Measurements from ENCODE around the gene HCAR3.
"Not testable (repeated sequence)": the region's sequence is repeated elsewhere in the genome, so short reads cannot be mapped to it uniquely, and the experiment has no call there.

HCAR3 gene

GRCh38 chr12:122716658-122717057 is at the start of gene HCAR3:
HCAR3 (minus strand) TSS chr12:122716811; CDS start chr12:122716737, 74 bp downstream.
- peak; percentile 88 to 98 (median 95) for DNase-seq

DNA sequence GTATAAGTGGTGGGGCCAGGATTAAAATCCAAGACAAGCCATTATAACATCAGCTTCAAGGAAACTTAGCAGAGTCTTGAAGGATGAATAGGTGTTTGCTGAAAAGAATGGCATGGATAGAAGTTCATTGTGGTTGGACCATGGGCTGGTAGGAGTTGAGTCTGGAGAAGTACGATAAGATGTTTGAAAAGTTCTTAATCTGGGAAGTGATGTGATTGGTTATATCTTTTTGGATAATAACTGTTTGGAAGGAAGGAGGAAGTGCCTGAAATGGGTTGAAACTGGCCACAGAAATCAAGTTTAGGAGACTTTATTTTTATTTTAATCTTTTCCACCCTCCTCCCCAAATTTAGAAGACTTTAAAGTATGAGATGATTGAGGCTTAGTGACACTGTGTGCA is 41.0 kb upstream of the HCAR3 start:
- DNase-seq, result no peak

DNA sequence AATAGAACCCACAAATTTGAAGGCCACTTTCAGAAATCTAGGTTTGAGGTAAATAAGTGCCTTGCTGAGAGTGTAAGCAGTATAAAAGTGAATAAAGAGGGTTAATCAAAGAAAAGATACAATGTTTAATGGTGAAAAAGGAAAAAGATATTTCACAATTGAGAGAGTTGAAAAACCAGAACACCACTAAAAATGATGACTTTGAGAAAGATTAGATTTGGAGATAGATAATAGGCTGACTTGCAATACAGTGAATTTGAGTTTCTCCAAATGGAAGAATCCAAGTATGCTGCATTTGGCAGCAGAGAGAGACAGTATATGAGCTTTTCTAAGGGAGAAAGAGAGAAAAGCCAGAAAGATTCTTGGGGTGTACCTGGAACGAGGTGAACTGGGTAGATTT is 38.2 kb upstream of the HCAR3 start:
- no peak for DNase-seq

DNA sequence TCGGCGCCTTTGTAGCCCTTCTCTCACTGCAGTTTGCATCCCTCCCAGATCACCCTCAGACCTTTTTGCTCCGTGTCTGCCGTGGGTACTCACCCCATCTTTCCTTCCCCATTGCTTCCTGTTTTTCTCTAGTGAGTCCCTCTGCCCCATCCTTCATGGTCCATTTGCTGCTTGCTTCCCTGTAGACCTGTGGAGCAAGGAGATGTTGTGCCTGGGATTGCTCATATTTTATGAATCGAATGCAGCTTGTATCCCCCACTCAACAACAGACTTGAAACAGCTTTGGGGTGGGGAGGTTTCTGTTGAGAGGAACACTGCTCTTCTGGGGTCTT is 36.7 kb upstream of the HCAR3 start:
- peak in 2 of 3 donors; percentile 22 to 27 for DNase-seq

DNA sequence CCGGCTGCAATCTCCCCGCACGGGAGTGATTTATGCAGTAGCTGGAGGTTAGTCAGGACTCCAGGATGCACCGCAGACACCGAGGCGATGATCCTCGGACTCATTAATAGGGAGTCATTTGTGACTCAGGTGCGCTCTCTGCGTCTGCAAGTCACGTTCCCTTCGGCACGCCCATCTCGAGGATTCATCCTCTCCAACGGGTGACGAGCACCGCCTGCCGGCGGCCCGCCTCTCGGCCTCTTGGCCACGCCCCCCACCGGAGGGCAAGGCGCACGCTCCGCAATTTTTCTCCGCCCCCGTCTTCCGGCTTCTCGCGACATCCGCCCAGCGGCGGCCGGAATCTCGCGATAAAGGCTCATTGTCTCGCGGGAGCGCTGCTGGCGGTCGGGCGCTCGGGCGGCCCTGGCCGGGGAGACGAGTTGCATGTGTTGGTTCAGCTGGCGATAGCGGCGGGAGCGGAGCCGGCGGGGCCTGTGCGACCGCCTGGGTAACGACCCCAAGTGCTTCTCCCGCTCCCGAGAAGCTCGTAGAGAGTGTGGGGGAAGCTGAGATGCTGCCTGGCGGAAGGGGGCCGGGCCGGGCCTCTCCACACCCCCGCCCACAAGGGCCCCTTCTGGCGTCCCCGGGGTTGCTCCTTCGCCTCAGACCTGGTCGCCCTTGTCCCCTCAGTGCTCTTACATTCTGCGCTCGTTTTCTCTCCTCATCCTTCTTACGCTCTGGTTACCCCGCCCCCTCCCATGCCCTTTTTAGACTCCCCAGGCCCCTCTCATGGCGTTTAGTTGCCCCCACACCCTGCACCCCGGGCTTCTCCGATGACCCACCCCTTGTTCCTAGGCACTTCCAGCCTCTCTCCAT is 36.1 kb upstream of the HCAR3 start, which contains the start of gene DENR:
DENR (plus strand) TSS at position 361 of the 855 bp plus-strand sequence. CDS start 878 bp downstream, outside the sequence.
- peak; percentile 99 to 100 (median 99) for DNase-seq

- DNase-seq, result not testable (repeated sequence)
These were observed 34.3 kb upstream of the HCAR3 start for GRCh38 chr12:122750781-122751515.

GRCh38 chr12:122749569-122750332 is 33.1 kb upstream of the HCAR3 start:
- no peak for DNase-seq

- DNase-seq, result peak; percentile 31 to 52 (median 51)
These were observed 30.9 kb upstream of the HCAR3 start for GRCh38 chr12:122747224-122748135.

GRCh38 chr12:122743895-122744525 is 27.4 kb upstream of the HCAR3 start:
- peak; percentile 79 to 81 (median 79) for DNase-seq

DNA sequence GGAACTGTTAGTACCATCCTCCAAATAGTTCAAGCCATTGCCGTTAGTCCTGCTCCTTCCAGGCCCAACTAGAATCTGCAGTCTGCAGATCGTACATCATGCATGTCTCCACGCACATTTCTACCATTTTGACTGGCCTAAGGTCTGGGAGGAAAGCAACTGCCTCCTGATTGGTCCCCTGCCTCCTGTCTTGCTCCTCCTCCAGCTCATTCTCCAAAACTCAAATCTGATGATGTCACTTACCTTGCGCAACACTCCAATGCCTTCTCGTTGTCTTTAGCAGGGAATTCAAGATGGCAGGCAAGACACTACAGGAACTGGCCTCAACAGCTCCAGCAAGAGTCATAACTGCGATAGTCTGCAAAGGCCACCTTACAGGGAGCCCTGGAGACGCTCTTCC is 23.7 kb upstream of the HCAR3 start:
- DNase-seq, result peak; percentile 32 to 45 (median 32)

DNA sequence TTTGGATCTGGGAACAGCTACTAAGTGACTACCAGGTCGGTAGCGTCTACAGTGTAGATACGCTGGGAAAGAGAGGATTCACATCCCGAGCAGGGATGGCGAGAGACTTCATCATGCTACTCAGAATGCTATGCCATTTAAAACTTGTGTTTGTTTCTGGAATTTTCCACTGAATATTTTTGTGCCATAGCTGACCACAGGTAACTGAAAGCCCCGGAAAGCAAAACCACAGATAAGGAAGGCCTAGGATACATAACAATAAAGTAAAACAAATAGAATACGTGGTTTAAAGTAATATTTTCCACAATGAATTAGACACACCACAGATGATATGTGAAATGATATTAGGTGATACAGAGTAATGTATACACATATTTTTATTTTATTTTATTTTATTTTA is 22.0 kb upstream of the HCAR3 start:
- DNase-seq, result no peak

- DNase-seq, result no peak
These were observed 16.0 kb upstream of the HCAR3 start for GRCh38 chr12:122732611-122733010.

DNA sequence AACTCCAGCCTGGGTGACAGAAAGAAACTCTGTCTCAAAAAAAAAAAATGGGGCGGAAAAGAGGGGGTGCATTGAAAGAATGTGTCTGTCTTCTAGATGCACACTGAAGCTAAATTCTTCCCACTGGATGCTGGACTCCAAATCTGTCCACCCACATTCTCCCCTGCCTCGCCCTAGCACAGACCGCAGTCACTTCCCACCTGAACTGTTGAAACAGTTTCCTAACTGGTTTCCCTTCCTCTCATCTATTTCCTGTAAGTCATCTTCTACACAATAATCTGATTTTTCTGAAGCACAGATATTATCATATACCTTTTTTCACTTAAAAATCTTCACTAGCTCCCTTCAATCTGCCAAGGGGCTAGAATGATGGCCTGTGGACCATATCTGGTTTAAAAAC is 15.6 kb upstream of the HCAR3 start:
- peak; percentile 33 to 58 (median 50) for DNase-seq

DNA sequence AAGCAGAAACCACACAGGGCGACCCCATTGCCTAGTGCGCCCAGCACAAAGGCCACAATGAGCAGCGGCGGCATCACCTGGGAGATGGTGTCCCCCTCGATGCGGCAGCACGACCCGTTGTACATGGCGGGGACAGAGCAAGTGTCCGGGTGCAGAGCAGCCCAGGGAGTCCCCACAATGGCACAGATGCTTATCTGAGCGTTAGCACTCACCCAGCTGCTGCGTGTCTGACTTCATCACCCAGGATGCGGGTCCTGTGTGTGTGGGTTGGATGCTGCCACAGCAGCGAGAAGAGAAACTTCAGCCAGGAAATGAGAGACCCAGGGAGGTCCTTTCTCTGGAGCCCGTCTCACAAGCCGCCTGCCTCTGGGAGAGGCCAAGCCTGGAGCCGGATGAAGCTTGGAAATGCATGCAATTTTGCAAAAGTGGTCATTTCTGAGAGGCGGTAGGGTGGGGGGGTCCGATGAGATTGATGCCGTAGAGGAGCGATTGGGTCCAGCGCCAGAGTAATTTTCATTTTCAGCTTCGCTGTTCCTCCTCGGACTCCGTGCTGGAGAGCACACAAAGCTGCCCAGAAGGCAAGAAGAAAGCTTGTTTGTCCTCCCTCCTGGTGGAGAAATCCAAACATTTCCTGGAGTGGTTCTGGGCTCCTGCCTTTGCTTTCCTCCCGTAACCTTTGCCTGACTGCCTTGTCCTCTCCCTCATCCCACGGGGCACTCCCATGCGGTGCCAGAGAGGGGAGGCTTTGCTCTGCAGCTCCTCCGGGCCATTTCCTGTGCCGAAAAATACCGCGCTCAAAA is 13.8 kb upstream of the HCAR3 start, which contains the start of gene HCAR1:
HCAR1 (minus strand) TSS at position 630 of the 800 bp plus-strand sequence; CDS start at position 125, 505 bp downstream.
- DNase-seq, result no peak

GRCh38 chr12:122729583-122730214 is 13.1 kb upstream of the HCAR3 start:
- no peak for DNase-seq

- peak; percentile 57 to 74 (median 61) for DNase-seq
These were observed 9.5 kb upstream of the HCAR3 start for GRCh38 chr12:122726080-122726558.

DNA sequence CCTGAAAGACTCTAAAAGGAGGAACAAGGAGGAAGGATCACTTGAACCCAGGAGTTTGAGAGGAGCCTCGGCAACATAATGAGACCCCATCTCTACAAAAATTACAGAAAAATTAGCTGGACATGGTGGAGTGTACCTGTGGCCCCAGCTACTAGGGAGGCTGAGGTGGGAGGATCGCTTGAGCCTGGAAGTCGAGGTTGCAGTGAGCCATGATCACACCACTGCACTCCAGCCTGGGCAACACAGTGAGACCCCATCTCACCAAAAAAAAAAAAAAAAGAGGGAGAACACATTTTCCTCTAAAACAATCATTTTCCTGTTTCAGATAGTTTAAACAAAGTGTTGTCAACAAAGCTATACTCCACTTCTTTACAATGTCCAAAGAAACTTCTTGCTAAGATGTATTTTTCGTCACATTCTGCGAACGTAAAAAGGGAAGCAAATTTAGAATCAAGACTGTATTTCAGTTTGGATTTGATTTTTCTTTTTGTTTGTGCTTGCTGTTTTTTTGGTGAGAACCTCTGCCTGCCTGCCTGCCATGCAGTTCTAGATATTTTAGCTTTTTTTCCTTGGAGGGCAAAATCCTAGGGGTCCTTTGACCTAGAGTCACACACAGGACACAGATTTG is 9.0 kb upstream of the HCAR3 start:
- peak in 1 of 3 donors; percentile 25 for DNase-seq

GRCh38 chr12:122724641-122725243 is 8.1 kb upstream of the HCAR3 start:
- no peak for DNase-seq

GRCh38 chr12:122722387-122722786 is 5.8 kb upstream of the HCAR3 start:
- peak; percentile 54 to 89 (median 83) for DNase-seq
